ENCODE results near the gene TMEM129.

The TMEM129 gene

GRCh38 chr4:1749370-1749769, 28.2 kb upstream of the TMEM129 start:
- DNase-seq (ENCODE audit: low read depth) = no peak
- TF ChIP-seq, protein P1, sequence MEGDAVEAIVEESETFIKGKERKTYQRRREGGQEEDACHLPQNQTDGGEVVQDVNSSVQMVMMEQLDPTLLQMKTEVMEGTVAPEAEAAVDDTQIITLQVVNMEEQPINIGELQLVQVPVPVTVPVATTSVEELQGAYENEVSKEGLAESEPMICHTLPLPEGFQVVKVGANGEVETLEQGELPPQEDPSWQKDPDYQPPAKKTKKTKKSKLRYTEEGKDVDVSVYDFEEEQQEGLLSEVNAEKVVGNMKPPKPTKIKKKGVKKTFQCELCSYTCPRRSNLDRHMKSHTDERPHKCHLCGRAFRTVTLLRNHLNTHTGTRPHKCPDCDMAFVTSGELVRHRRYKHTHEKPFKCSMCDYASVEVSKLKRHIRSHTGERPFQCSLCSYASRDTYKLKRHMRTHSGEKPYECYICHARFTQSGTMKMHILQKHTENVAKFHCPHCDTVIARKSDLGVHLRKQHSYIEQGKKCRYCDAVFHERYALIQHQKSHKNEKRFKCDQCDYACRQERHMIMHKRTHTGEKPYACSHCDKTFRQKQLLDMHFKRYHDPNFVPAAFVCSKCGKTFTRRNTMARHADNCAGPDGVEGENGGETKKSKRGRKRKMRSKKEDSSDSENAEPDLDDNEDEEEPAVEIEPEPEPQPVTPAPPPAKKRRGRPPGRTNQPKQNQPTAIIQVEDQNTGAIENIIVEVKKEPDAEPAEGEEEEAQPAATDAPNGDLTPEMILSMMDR (conservative IDR thresholded peaks at IDR 0.05; ENCODE audit: control insufficient read depth, insufficient read depth, low read depth, low read length) = no peak
- H3K4me3 ChIP-seq (ENCODE audit: control insufficient read depth, low read depth, low read length) = no peak overlapping the region

DNA sequence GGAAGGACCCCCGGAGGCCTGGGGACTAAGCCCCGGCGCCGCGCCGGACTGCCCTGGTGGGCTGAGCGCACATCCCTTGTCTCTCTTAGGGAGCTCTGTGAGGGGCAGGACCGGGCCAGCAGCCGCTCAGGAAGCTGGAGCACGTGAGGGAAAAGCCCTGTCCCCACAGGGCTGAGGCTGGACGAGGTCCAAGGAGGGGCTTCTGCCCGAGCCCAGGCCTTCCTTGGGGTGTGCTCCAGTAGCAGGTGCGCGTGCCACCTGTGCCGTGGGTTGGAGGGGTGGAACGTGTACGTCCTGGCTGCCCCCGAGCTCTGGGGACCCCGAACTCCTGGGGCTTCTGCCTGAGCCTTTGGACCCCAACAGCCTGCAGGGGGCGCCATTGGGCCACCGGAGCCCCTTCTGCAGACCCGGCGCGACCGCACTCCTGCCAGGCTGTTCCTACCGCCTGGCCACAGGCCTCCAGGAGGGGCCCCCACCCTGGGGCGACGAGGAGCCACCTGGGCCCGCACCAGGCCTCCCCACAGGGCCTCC, 27.4 kb upstream of the TMEM129 start:
- TF ChIP-seq, protein P1 (conservative IDR thresholded peaks at IDR 0.05; ENCODE audit: control insufficient read depth, insufficient read depth, low read depth, low read length) = peak; percentile 56
- DNase-seq (ENCODE audit: low read depth) = peak; percentile 54
- no peak overlapping the region for H3K4me3 ChIP-seq (ENCODE audit: control insufficient read depth, low read depth, low read length)

- no peak for DNase-seq (ENCODE audit: low read depth)
- H3K4me3 ChIP-seq (ENCODE audit: control insufficient read depth, low read depth, low read length) = no peak overlapping the region
- TF ChIP-seq, protein P1 (conservative IDR thresholded peaks at IDR 0.05; ENCODE audit: control insufficient read depth, insufficient read depth, low read depth, low read length) = no peak
Measured at GRCh38 chr4:1747603-1747967, 26.5 kb upstream of the TMEM129 start.

GRCh38 chr4:1746919-1747602, 25.9 kb upstream of the TMEM129 start:
- TF ChIP-seq, protein P1 (conservative IDR thresholded peaks at IDR 0.05; ENCODE audit: control insufficient read depth, insufficient read depth, low read depth, low read length) = no peak

DNA sequence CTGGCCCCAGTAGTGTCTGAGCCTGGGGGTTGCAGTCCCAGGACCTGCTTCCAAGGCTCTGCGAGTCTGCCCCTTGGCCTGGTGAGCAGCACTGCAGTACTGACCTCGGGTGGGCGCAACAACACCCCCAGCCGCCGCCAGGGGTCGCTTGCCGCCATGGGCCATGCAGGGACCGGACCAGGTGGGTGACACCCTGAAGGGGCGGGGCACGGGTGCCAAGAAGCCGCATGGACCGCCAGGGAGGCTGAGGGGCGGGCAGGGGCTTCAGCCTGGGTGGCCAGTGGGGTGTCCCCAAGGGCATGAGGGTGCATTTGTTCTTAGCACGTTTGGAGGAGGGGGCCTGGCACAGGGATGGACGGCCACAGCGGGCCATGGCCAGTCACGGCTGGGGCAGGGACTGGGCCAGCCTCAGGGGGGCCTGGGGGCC, 25.2 kb upstream of the TMEM129 start:
- TF ChIP-seq, protein P1 (conservative IDR thresholded peaks at IDR 0.05; ENCODE audit: control insufficient read depth, insufficient read depth, low read depth, low read length) = peak; percentile 61
- H3K4me3 ChIP-seq (ENCODE audit: control insufficient read depth, low read depth, low read length) = no peak overlapping the region
- peak; percentile 56 for DNase-seq (ENCODE audit: low read depth)

More at GRCh38 chr4:1746919-1747602, 25.9 kb upstream of the TMEM129 start:
- no peak overlapping the region for H3K4me3 ChIP-seq (ENCODE audit: control insufficient read depth, low read depth, low read length)
- no peak for DNase-seq (ENCODE audit: low read depth)

DNA sequence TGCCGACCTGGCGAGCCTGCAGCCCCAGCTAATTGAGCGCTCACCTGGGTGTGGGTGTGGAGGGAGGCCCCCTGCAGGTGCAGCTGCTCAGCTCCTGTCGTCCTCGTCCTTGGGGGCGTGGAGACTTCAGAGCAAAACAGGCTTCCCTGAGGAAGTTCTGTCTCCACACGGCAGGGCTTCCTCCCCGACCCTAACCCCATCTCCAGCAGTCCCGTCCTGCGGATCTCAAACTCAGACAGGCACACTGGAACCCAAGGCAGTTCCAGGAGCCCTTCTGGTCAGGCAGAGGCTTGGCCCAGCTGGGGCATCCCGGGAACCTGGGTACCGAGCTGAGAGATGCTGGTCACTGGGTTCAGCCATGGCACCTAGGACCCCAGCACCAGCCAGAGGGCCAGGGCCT, 24.6 kb upstream of the TMEM129 start:
- TF ChIP-seq, protein P1 (conservative IDR thresholded peaks at IDR 0.05; ENCODE audit: control insufficient read depth, insufficient read depth, low read depth, low read length) = no peak
- no peak overlapping the region for H3K4me3 ChIP-seq (ENCODE audit: control insufficient read depth, low read depth, low read length)
- no peak for DNase-seq (ENCODE audit: low read depth)

All from fibroblast of mammary gland (primary cell).